B cell (primary cell): ENCODE data around the gene NELFA. TPM values are rescaled to one million over a fixed set of nuclear protein-coding genes. Genes with fewer than 3 reads are reported as not detected.
"Not testable (repeated sequence)": the region's sequence is repeated elsewhere in the genome, so short reads cannot be mapped to it uniquely, and the experiment has no call there.

Source experiments
- ATAC-seq: fragments of 200-7000 bp; cut with Tn5 transposase; one replicate; pipeline ENCODE4 v1.10.0; 2021; ENCODE audit warnings: low read depth, mild to moderate bottlenecking, moderate number of reproducible peaks, moderate library complexity
- CTCF ChIA-PET: fragments of 350-600 bp; sonication (Branson Sonifier 250); formaldehyde crosslinking; loops from one replicate; lab custom pipeline; 2021; ENCODE audit warnings: antibody characterized with exemption, inconsistent platforms; lab: Charles Lee
- POLR2A ChIA-PET: fragments of 350-600 bp; sonication (Branson Sonifier 250); formaldehyde crosslinking; loops from one replicate; lab custom pipeline; 2021; ENCODE audit warnings: antibody characterized with exemption; lab: Charles Lee
- DNase-seq: peaks from one replicate; pipeline ENCODE4 v3.0.0; 2013
- H2AFZ ChIP-seq: 2 replicates; pipeline ENCODE4 v1.6.1; 2012; ENCODE audit warnings: mild to moderate bottlenecking, low read depth, low read length; ENCODE audit not compliant: insufficient read depth, poor library complexity, severe bottlenecking
- H3K27ac ChIP-seq, 2 donors: 1 replicate in 1 of 2; 2 replicates in 1 of 2; pipeline ENCODE4 v1.5.1; 2012 to 2013; ENCODE audit warnings: low read length in 2 of 2, mild to moderate bottlenecking in 2 of 2, moderate library complexity in 1 of 2
- H3K27me3 ChIP-seq, 4 experiments: fragments of 200-600 bp in 1 of 4; sonication (generic) in 1 of 4; replicated peaks in 1 of 4; 1 replicate in 2 of 4; 2 replicates in 2 of 4; pipeline versions ENCODE4 v1.6.1 to v1.7.0; 2013 to 2016; ENCODE audit warnings: low read length in 3 of 4, mild to moderate bottlenecking in 2 of 4, mixed read lengths in 1 of 4, moderate library complexity in 1 of 4; ENCODE audit not compliant: insufficient read depth in 4 of 4, control insufficient read depth in 3 of 4; ENCODE audit errors: control extremely low read depth in 1 of 4
- H3K36me3 ChIP-seq, 2 experiments: replicated peaks in 1 of 2; 1 replicate in 1 of 2; 2 replicates in 1 of 2; pipeline versions ENCODE4 v1.6.1 to v1.7.1; 2013; ENCODE audit warnings: low read length in 1 of 2; ENCODE audit not compliant: insufficient read depth in 2 of 2, control insufficient read depth in 1 of 2; ENCODE audit errors: control extremely low read depth in 1 of 2, extremely low read depth in 1 of 2
- H3K4me1 ChIP-seq, 2 donors: fragments of 200-600 bp in 1 of 2; sonication (generic) in 1 of 2; 1 replicate in 1 of 2; 2 replicates in 1 of 2; pipeline versions ENCODE4 v1.5.1 to v1.6.1; 2013 to 2017; ENCODE audit warnings: low read length in 2 of 2; ENCODE audit not compliant: control insufficient read depth in 2 of 2, insufficient read depth in 2 of 2
- H3K4me2 ChIP-seq: replicated peaks from 2 replicates; pipeline ENCODE3; 2012; ENCODE audit warnings: mild to moderate bottlenecking, low read depth, low read length; ENCODE audit not compliant: poor library complexity, severe bottlenecking
- H3K4me3 ChIP-seq, 5 experiments: fragments of 200-600 bp in 1 of 5; sonication (generic) in 1 of 5; 1 replicate in 3 of 5; 2 replicates in 2 of 5; pipeline versions ENCODE4 v1.5.1 to v1.7.0; 2011 to 2016; ENCODE audit warnings: low read length in 4 of 5, mild to moderate bottlenecking in 4 of 5, low read depth in 2 of 5, control low read depth in 1 of 5, moderate library complexity in 1 of 5; ENCODE audit not compliant: insufficient read depth in 1 of 5; ENCODE audit errors: control extremely low read depth in 1 of 5, extremely low read depth in 1 of 5
- H3K79me2 ChIP-seq: fragments of 200-600 bp; sonication (generic); one replicate; pipeline ENCODE4 v1.6.0; 2016; ENCODE audit warnings: low read length; ENCODE audit not compliant: control insufficient read depth, insufficient read depth
- H3K9ac ChIP-seq: fragments of 200-600 bp; sonication (generic); 2 replicates; pipeline ENCODE4 v1.6.1; 2017; ENCODE audit warnings: mild to moderate bottlenecking, low read length, moderate library complexity
- H3K9me3 ChIP-seq, 3 donors: one replicate each; pipeline versions ENCODE4 v1.6.1 to v1.7.1; 2013; ENCODE audit warnings: low read length in 2 of 3; ENCODE audit not compliant: control insufficient read depth in 2 of 3, insufficient read depth in 1 of 3; ENCODE audit errors: control extremely low read depth in 1 of 3
- H4K20me1 ChIP-seq: 2 replicates; pipeline ENCODE4 v1.6.0; 2012; ENCODE audit warnings: mild to moderate bottlenecking, low read length; ENCODE audit not compliant: insufficient read depth, control insufficient read depth, poor library complexity, severe bottlenecking
- H3K27ac Mint-ChIP-seq: one replicate; pipeline ENCODE4 v1.8.0; 2021; ENCODE audit warnings: mixed read lengths
- H3K27me3 Mint-ChIP-seq: one replicate; pipeline ENCODE4 v1.8.0; 2021; ENCODE audit warnings: mixed read lengths
- H3K4me1 Mint-ChIP-seq: one replicate; pipeline ENCODE4 v1.8.0; 2021; ENCODE audit warnings: mixed read lengths
- H3K4me3 Mint-ChIP-seq: one replicate; pipeline ENCODE4 v1.8.0; 2021; ENCODE audit warnings: mixed read lengths
- H3K9me3 Mint-ChIP-seq: one replicate; pipeline ENCODE4 v1.8.0; 2022; ENCODE audit warnings: mixed read lengths; ENCODE audit not compliant: insufficient read depth
- CTCF ChIP-seq: fragments of 200-600 bp; IDR thresholded peaks from one replicate; pipeline ENCODE4 v1.8.0; 2022; ENCODE audit warnings: antibody characterized with exemption, mild to moderate bottlenecking
- EZH2 ChIP-seq: IDR thresholded peaks from 2 replicates; pipeline ENCODE4 v1.6.1; 2012; ENCODE audit warnings: borderline replicate concordance, low read depth, mild to moderate bottlenecking, moderate library complexity, low read length; ENCODE audit not compliant: insufficient read depth, poor library complexity, severe bottlenecking
- WGBS: methylation state at CpG from one replicate; pipeline ENCODE4 v1.1.5; 2013; ENCODE audit warnings: missing lambda C conversion rate; ENCODE audit not compliant: insufficient coverage; 5-methylcytosine and 5-hydroxymethylcytosine counted together
- intact Hi-C: fragments of 100-400 bp; cut with micrococcal nuclease; formaldehyde crosslinking; loops from one replicate; pipeline ENCODE4 v1.10.0; 2022
- polyA plus RNA-seq: library from polyadenylated mRNA; depleted of rRNA; stranded (reverse); fragments of >200 nt; gene quantifications from 2 replicates; pipeline ENCODE4 v1.2.3, GENCODE V29; 2012
- total RNA-seq, 2 donors: library from RNA; stranded (reverse); fragments of 120-200 nt in 1 of 2; gene quantifications; 1 replicate in 1 of 2; 2 replicates in 1 of 2; pipeline versions ENCODE4 v1.2.3 to v1.2.4, GENCODE V29; 2013 to 2022

Gene NELFA
- total and polyA plus RNA-seq, 2 donors (not counting 1 experiment from before 2014, with no cell fraction given) = 42.8 to 60.7 TPM

GRCh38 chr4:1993718-1994516 lies 14.9 kb downstream of the NELFA start:
- H3K27ac ChIP-seq, H3K4me3 Mint-ChIP-seq, POLR2A ChIA-PET, CTCF ChIA-PET, H3K9ac ChIP-seq, H3K4me1 ChIP-seq, H2AFZ ChIP-seq, H3K9me3 Mint-ChIP-seq, DNase-seq, H3K27ac Mint-ChIP-seq, intact Hi-C loops, H3K4me3 ChIP-seq, H3K27me3 Mint-ChIP-seq, ATAC-seq, H3K27me3 ChIP-seq, H3K4me2 ChIP-seq: not testable (repeated sequence)
- peaks cover 17% of the 10 kb centered on the region for H3K4me1 Mint-ChIP-seq
- peaks cover 90% of the 10 kb centered on the region for H4K20me1 ChIP-seq
- H3K9me3 ChIP-seq = peaks cover 2 to 13% (median 12%) of the 10 kb centered on the region in 3 donors
- 97% methylated on average over 8 of the region's 20 CpGs for WGBS
- peaks cover 0 to 23% of the 10 kb centered on the region in 2 experiments for H3K36me3 ChIP-seq
- peaks cover 92% of the 10 kb centered on the region for H3K79me2 ChIP-seq

- Histone ChIP-seq H3K27ac (no peak overlapping the region), H3K4me1 (no peaks in the 10 kb centered on the region), H3K4me3 (no peak overlapping the region), H4K20me1 (peaks cover 87% of the 10 kb centered on the region), H3K27me3 (no peaks in the 10 kb centered on the region), H3K4me2 (no peak overlapping the region), H3K79me2 (peaks cover 85% of the 10 kb centered on the region), H2AFZ (no peak overlapping the region), H3K36me3 (peaks cover 0 to 28% of the 10 kb centered on the region in 2 experiments), H3K9ac (no peak overlapping the region), H3K9me3 (peaks cover 2 to 13% (median 12%) of the 10 kb centered on the region in 3 donors)
- ChIA-PET CTCF (no interaction called here), POLR2A (no interaction called here)
- Mint-ChIP-seq H3K27ac (no peak overlapping the region), H3K4me1 (peaks cover 11% of the 10 kb centered on the region), H3K4me3 (no peak overlapping the region), H3K27me3 (no peaks in the 10 kb centered on the region), H3K9me3 (peaks cover 2% of the 10 kb centered on the region)
- DNase-seq (no peak), ATAC-seq (no peak)
- TF ChIP-seq EZH2 (no peak), CTCF (no peak)
- 98% methylated on average over 12 of the region's 19 CpGs for WGBS
- intact Hi-C loops = no loop called here
Observed at GRCh38 chr4:1993169-1993516, 15.6 kb downstream of the NELFA start.
